ENCODE results near the gene GTSE1. TPM values are rescaled to one million over a fixed set of nuclear protein-coding genes. Genes with fewer than 3 reads are reported as not detected.

Gene GTSE1
- total RNA-seq, 4 donors from 2014 or later = 1.00 to 3.0 (median 1.2) TPM; not detected in 1

- Histone ChIP-seq H3K27me3 (no peaks in the 10 kb centered on the region), H3K4me1 (no peaks in the 10 kb centered on the region), H3K4me3 (no peak overlapping the region), H3K9me3 (no peaks in the 10 kb centered on the region), H3K27ac (no peak overlapping the region), H3K36me3 (peaks cover 0 to 81% (median 40%) of the 10 kb centered on the region in 4 donors)
- DNase-seq = no peak
- in situ Hi-C loops (cut with MboI; ENCODE audit: low pct_ligation_motif_present in 1 of 4, low pct_unique_long_range_greater_than_20kb in 1 of 4, low sequenced_read_pairs in 3 of 4) = loop anchor here in 2 of 4 donors (10.0 kb wide), 1 partner anchor 195 kb away; no protein-coding TSS in a partner anchor
- TF ChIP-seq POLR2A (IDR thresholded peaks at IDR 0.05) (no peak), POLR2AphosphoS5 (IDR thresholded peaks at IDR 0.05) (no peak), EP300 (IDR thresholded peaks at IDR 0.05; ENCODE audit: low read depth) (no peak), CTCF (IDR thresholded peaks at IDR 0.05) (no peak)
- intact Hi-C loops (cut with DNase I; ENCODE audit: low total_unique reads) = no loop called here
- WGBS, 2 donors (ENCODE audit: low coverage in 1 of 2) = 80 to 87% methylated on average over 4 to 6 of the region's 6 CpGs
Measured at GRCh38 chr22:46349681-46350080, 53.0 kb downstream of the GTSE1 start.

GRCh38 chr22:46350121-46350520, 53.5 kb downstream of the GTSE1 start:
- Histone ChIP-seq H3K36me3 (peaks cover 0 to 77% (median 38%) of the 10 kb centered on the region in 4 donors), H3K4me1 (no peaks in the 10 kb centered on the region), H3K27me3 (no peaks in the 10 kb centered on the region), H3K9me3 (no peaks in the 10 kb centered on the region), H3K27ac (no peak overlapping the region), H3K4me3 (no peak overlapping the region)
- intact Hi-C loops (cut with DNase I; ENCODE audit: low total_unique reads) = no loop called here
- in situ Hi-C loops (cut with MboI; ENCODE audit: low pct_ligation_motif_present in 1 of 4, low pct_unique_long_range_greater_than_20kb in 1 of 4, low sequenced_read_pairs in 3 of 4) = loop anchor here in 1 of 4 donors (10.0 kb wide), 1 partner anchor 195 kb away; no protein-coding TSS in a partner anchor
- WGBS, 2 donors (ENCODE audit: low coverage in 1 of 2) = 60 to 75% methylated on average over 2 to 7 of the region's 7 CpGs
- no peak for DNase-seq
- no peak for TF ChIP-seq POLR2AphosphoS5 (IDR thresholded peaks at IDR 0.05)
- no peak for TF ChIP-seq CTCF (IDR thresholded peaks at IDR 0.05)

- no peak overlapping the region for H3K4me3 ChIP-seq
- TF ChIP-seq POLR2A (IDR thresholded peaks at IDR 0.05) (no peak), CTCF (IDR thresholded peaks at IDR 0.05) (no peak), EP300 (IDR thresholded peaks at IDR 0.05; ENCODE audit: low read depth) (no peak), POLR2AphosphoS5 (IDR thresholded peaks at IDR 0.05) (no peak)
- H3K4me1 ChIP-seq = no peaks in the 10 kb centered on the region
- no peaks in the 10 kb centered on the region for H3K9me3 ChIP-seq
- peaks cover 0 to 71% (median 35%) of the 10 kb centered on the region in 4 donors for H3K36me3 ChIP-seq
- in situ Hi-C loops (cut with MboI; ENCODE audit: low pct_ligation_motif_present in 1 of 4, low pct_unique_long_range_greater_than_20kb in 1 of 4, low sequenced_read_pairs in 3 of 4) (loop anchor here in 1 of 4 donors (10.0 kb wide), 1 partner anchor 194 kb away; no protein-coding TSS in a partner anchor), intact Hi-C loops (cut with DNase I; ENCODE audit: low total_unique reads) (loop anchor here (1.0 kb wide), 1 partner anchor 216 kb away; no protein-coding TSS in a partner anchor)
- DNase-seq = no peak
- 96 to 100% methylated on average over 5 to 20 of the region's 20 CpGs for WGBS, 2 donors (ENCODE audit: low coverage in 1 of 2)
- no peaks in the 10 kb centered on the region for H3K27me3 ChIP-seq
- H3K27ac ChIP-seq = no peak overlapping the region
Measured at GRCh38 chr22:46350646-46351045, 54.0 kb downstream of the GTSE1 start.

- in situ Hi-C loops (cut with MboI; ENCODE audit: low pct_ligation_motif_present in 1 of 4, low pct_unique_long_range_greater_than_20kb in 1 of 4, low sequenced_read_pairs in 3 of 4) = loop anchor here in 1 of 4 donors (10.0 kb wide), 1 partner anchor 194 kb away; no protein-coding TSS in a partner anchor
- no peaks in the 10 kb centered on the region for H3K4me1 ChIP-seq
- no peak for DNase-seq
- 92 to 95% methylated on average over 10 to 28 of the region's 28 CpGs for WGBS, 2 donors (ENCODE audit: low coverage in 1 of 2)
- no peak for TF ChIP-seq POLR2A (IDR thresholded peaks at IDR 0.05)
- TF ChIP-seq EP300 (IDR thresholded peaks at IDR 0.05; ENCODE audit: low read depth) = no peak
- TF ChIP-seq POLR2AphosphoS5 (IDR thresholded peaks at IDR 0.05) = no peak
- TF ChIP-seq CTCF (IDR thresholded peaks at IDR 0.05) = no peak
- H3K9me3 ChIP-seq = no peaks in the 10 kb centered on the region
- H3K4me3 ChIP-seq = no peak overlapping the region
- no peak overlapping the region for H3K27ac ChIP-seq
- H3K36me3 ChIP-seq = peaks cover 0 to 66% (median 32%) of the 10 kb centered on the region in 4 donors
- intact Hi-C loops (cut with DNase I; ENCODE audit: low total_unique reads) = loop anchor here (1.0 kb wide), 1 partner anchor 217 kb away; no protein-coding TSS in a partner anchor
- H3K27me3 ChIP-seq = no peaks in the 10 kb centered on the region
Measured at GRCh38 chr22:46351131-46351735, 54.6 kb downstream of the GTSE1 start.
